HepG2 (cell line): Measurements from ENCODE around the gene DCTN2. TPM values are rescaled to one million over a fixed set of nuclear protein-coding genes. Genes with fewer than 3 reads are reported as not detected.
A peak's percentile ranks its signal among the peaks of the same experiment; 100 is the strongest.

ENCODE experiments used
- ATAC-seq: fragments of 200-7000 bp; cut with Tn5 transposase; 3 replicates; pipeline ENCODE4 v1.9.1; 2020; ENCODE audit warnings: mild to moderate bottlenecking, moderate library complexity
- BruUV-seq: library from RNA; stranded (reverse); fragments of 400-500 nt; replicated peaks from 2 replicates; lab custom pipeline; 2021; lab: Mats Ljungman, UMichigan
- CTCF ChIA-PET: fragments of 300-600 bp; formaldehyde crosslinking; extraction: SDS; loops from one replicate; lab custom pipeline; 2021; ENCODE audit warnings: low total read pairs, inconsistent platforms, low intra/inter-chr PET ratio; lab: Yijun Ruan, JAX
- POLR2A ChIA-PET: fragments of 350-600 bp; sonication (Branson Sonifier 250); formaldehyde crosslinking; loops from one replicate; lab custom pipeline; 2020; ENCODE audit warnings: antibody characterized with exemption, inconsistent platforms; lab: Yijun Ruan, JAX
- DNase-seq: peaks from one replicate; pipeline ENCODE4 v3.0.0-alpha.2; 2015; ENCODE audit warnings: low spot score
- FAIRE-seq: peaks from 3 replicates; lab custom pipeline; 2011; peaks lifted over from hg19 to GRCh38; lab: Jason Lieb, UNC
- H2AFZ ChIP-seq: one replicate; pipeline ENCODE4 v1.6.1; 2011; ENCODE audit warnings: low read length, inconsistent platforms
- H3K27ac ChIP-seq: fragments of 300-600 bp; 3 replicates; pipeline ENCODE4 v1.8.0; 2011; ENCODE audit warnings: mixed run types, mild to moderate bottlenecking, mixed read lengths, low read length, inconsistent platforms; ENCODE audit not compliant: insufficient read depth; ENCODE audit errors: extremely low read length
- H3K27me3 ChIP-seq, 2 experiments: fragments of 200-600 bp in 1 of 2; 2 replicates in 1 of 2; 3 replicates in 1 of 2; pipeline versions ENCODE4 v1.6.0 to v1.8.0; 2011; ENCODE audit warnings: low read length in 2 of 2, mild to moderate bottlenecking in 2 of 2, moderate library complexity in 2 of 2, inconsistent platforms in 1 of 2; ENCODE audit not compliant: insufficient read depth in 2 of 2, control insufficient read depth in 1 of 2
- H3K36me3 ChIP-seq, 2 experiments: fragments of 200-600 bp in 1 of 2; replicated peaks in 1 of 2; 2 replicates in 1 of 2; 3 replicates in 1 of 2; pipeline versions ENCODE4 v1.5.1 to v1.8.0; 2011; ENCODE audit warnings: low read length in 2 of 2, inconsistent platforms in 1 of 2; ENCODE audit not compliant: insufficient read depth in 2 of 2, control insufficient read depth in 1 of 2
- H3K4me1 ChIP-seq: 2 replicates; pipeline ENCODE4 v1.5.1; 2012; ENCODE audit warnings: low read length, inconsistent platforms; ENCODE audit not compliant: insufficient read depth
- H3K4me2 ChIP-seq: 2 replicates; pipeline ENCODE4 v1.6.0; 2011; ENCODE audit warnings: low read depth, low read length, inconsistent platforms
- H3K4me3 ChIP-seq, 3 experiments: fragments of 200-600 bp in 1 of 3; sonication (generic), shearing (Covaris generic) in 1 of 3; replicated peaks in 1 of 3; 2 replicates each; pipeline ENCODE4 v1.5.1; 2011 to 2016; ENCODE audit warnings: low read length in 3 of 3, inconsistent platforms in 2 of 3, low read depth in 2 of 3, mild to moderate bottlenecking in 2 of 3, control low read depth in 1 of 3, mixed read lengths in 1 of 3; ENCODE audit not compliant: insufficient read depth in 1 of 3
- H3K79me2 ChIP-seq: one replicate; pipeline ENCODE4 v1.6.1; 2011; ENCODE audit warnings: low read length, inconsistent platforms; ENCODE audit not compliant: insufficient read depth
- H3K9ac ChIP-seq: 2 replicates; pipeline ENCODE4 v1.6.0; 2011; ENCODE audit warnings: mild to moderate bottlenecking, low read depth, low read length, inconsistent platforms; ENCODE audit not compliant: insufficient read depth
- H3K9me3 ChIP-seq: 2 replicates; pipeline ENCODE4 v1.5.1; 2012; ENCODE audit warnings: mild to moderate bottlenecking, low read length
- H4K20me1 ChIP-seq: 2 replicates; pipeline ENCODE4 v1.6.0; 2011; ENCODE audit warnings: inconsistent platforms, mild to moderate bottlenecking, low read length, moderate library complexity; ENCODE audit not compliant: insufficient read depth
- AGO2 ChIP-seq: fragments of 200-400 bp; formaldehyde crosslinking; optimal IDR thresholded peaks from 2 replicates; pipeline ENCODE3; 2017; ENCODE audit warnings: mild to moderate bottlenecking, low read depth, low read length, moderate library complexity
- GTF3A ChIP-seq: sonication (generic); formaldehyde crosslinking; conservative IDR thresholded peaks from 2 replicates; pipeline ENCODE4 v1.4.0; 2020; ENCODE audit warnings: mild to moderate bottlenecking, missing genetic modification reagents
- KLF15 ChIP-seq: sonication (generic); formaldehyde crosslinking; IDR thresholded peaks from 2 replicates; pipeline ENCODE4 v1.8.1; 2023; ENCODE audit warnings: borderline replicate concordance, mild to moderate bottlenecking, inconsistent platforms, missing genetic modification reagents, mixed read lengths
- MAF1 ChIP-seq: sonication (generic); formaldehyde crosslinking; IDR thresholded peaks from 2 replicates; pipeline ENCODE4 v1.5.0; 2020; ENCODE audit warnings: missing genetic modification reagents, borderline replicate concordance
- MIER2 ChIP-seq: IDR thresholded peaks from 2 replicates; pipeline ENCODE4 v1.6.1; 2016; ENCODE audit warnings: missing biosample characterization, missing genetic modification reagents
- MXI1 ChIP-seq: IDR thresholded peaks from 3 replicates; pipeline ENCODE4 v1.6.1; 2012; ENCODE audit warnings: low read depth, low read length, inconsistent platforms, borderline replicate concordance
- NAIF1 ChIP-seq: sonication (generic); formaldehyde crosslinking; IDR thresholded peaks from 2 replicates; pipeline ENCODE4 v1.5.0; 2020; ENCODE audit warnings: mild to moderate bottlenecking, missing genetic modification reagents, borderline replicate concordance
- PHF5A ChIP-seq: IDR thresholded peaks from one replicate; pipeline ENCODE4 v1.6.1; 2018; ENCODE audit warnings: low read depth, missing genetic modification reagents; ENCODE audit not compliant: unreplicated experiment
- PRMT3 ChIP-seq: sonication (generic); formaldehyde crosslinking; IDR thresholded peaks from 2 replicates; pipeline ENCODE4 v1.8.1; 2022; ENCODE audit warnings: low read depth, mild to moderate bottlenecking, moderate library complexity, missing genetic modification reagents, borderline replicate concordance
- RBM22 ChIP-seq: fragments of 200-400 bp; formaldehyde crosslinking; optimal IDR thresholded peaks from 2 replicates; pipeline ENCODE3; 2017; ENCODE audit warnings: mild to moderate bottlenecking, low read length, moderate library complexity
- TRIM22 ChIP-seq: fragments of 450-650 bp; IDR thresholded peaks from 2 replicates; pipeline ENCODE4 v1.6.1; 2017
- ZFP82 ChIP-seq: sonication (generic); formaldehyde crosslinking; IDR thresholded peaks from 2 replicates; pipeline ENCODE4 v1.5.1; 2020; ENCODE audit warnings: mild to moderate bottlenecking, missing genetic modification reagents, borderline replicate concordance
- ZNF512B ChIP-seq: sonication (generic); formaldehyde crosslinking; IDR thresholded peaks from 2 replicates; pipeline ENCODE4 v1.5.1; 2020; ENCODE audit warnings: missing genetic modification reagents, mild to moderate bottlenecking, borderline replicate concordance
- ZNF574 ChIP-seq: sonication (generic); formaldehyde crosslinking; IDR thresholded peaks from 2 replicates; pipeline ENCODE4 v1.4.0; 2020; ENCODE audit warnings: missing genetic modification reagents
- WGBS: methylation state at CpG from one replicate; pipeline ENCODE4 v1.1.6; 2017; ENCODE audit warnings: low lambda C conversion rate; 5-methylcytosine and 5-hydroxymethylcytosine counted together
- in situ Hi-C: cut with HindIII; loops from 2 replicates; pipeline ENCODE4 v1.10.0; 2017; ENCODE audit warnings: low pct_unique_long_range_greater_than_20kb; ENCODE audit not compliant: extremely low pct_ligation_motif_present
- intact Hi-C: fragments of 100-400 bp; cut with micrococcal nuclease; formaldehyde crosslinking; loops from one replicate; pipeline ENCODE4 v1.10.0; 2022; ENCODE audit not compliant: unreplicated experiment
- polyA plus RNA-seq, 8 experiments: library from polyadenylated mRNA; depleted of rRNA in 3 of 8; stranded (reverse) in 7 of 8; unstranded in 1 of 8; fragments of >200 nt; fragmentation: Illumina TruSeq in 4 of 8; extraction: Trizol in 4 of 8; gene quantifications; 2 replicates each; pipeline versions ENCODE4 v1.2.1 to v1.2.3, GENCODE V29; 2011 to 2016; ENCODE audit warnings: low read depth in 4 of 8, missing spikeins in 1 of 8, mixed read lengths in 1 of 8; ENCODE audit not compliant: insufficient read depth in 1 of 8
- total RNA-seq, 5 experiments: library from RNA; depleted of rRNA; stranded (reverse); fragments of >200 nt; fragmentation: Illumina TruSeq; extraction: Trizol; gene quantifications; 2 replicates each; pipeline ENCODE4 v1.2.3, GENCODE V29; 2016; ENCODE audit warnings: low read depth in 1 of 5

Gene DCTN2
- total and polyA plus RNA-seq, 2 of the 13 experiments (the other 11 are each of a cell fraction or from before 2014, with no cell fraction given) = 72.0 to 77.4 TPM

- CTCF ChIA-PET = no interaction called here
- Histone ChIP-seq H3K27ac (no peak overlapping the region), H3K36me3 (peaks cover 19 to 39% of the 10 kb centered on the region in 2 experiments), H3K9me3 (no peaks in the 10 kb centered on the region), H4K20me1 (peaks cover 8% of the 10 kb centered on the region), H3K4me3 (no peak overlapping the region), H3K4me2 (peak overlapping the region; percentile 93; the same call in 1 of the 2 replicates), H2AFZ (no peak overlapping the region), H3K27me3 (peaks cover 0 to 4% of the 10 kb centered on the region in 2 experiments; a peak in 1 of 5 replicates), H3K79me2 (peaks cover 23% of the 10 kb centered on the region), H3K4me1 (peaks cover 23% of the 10 kb centered on the region), H3K9ac (no peak overlapping the region)
- no TSS peak for BruUV-seq
- WGBS = 97% methylated on average over 4 of the region's 4 CpGs
- intact Hi-C loops (no loop called here), in situ Hi-C loops (no loop called here)
- FAIRE-seq (no peak), ATAC-seq (no peak), DNase-seq (no peak)
- POLR2A ChIA-PET = interaction anchor here (1.1 to 3.4 kb wide), 3 partner anchors 10 to 30 kb away, joined by 3 to 15 read pairs (median 4); partner anchors contain the start of gene DDIT3
- TF ChIP-seq ZFP82 (CRISPR knock-in tag) (no peak), KLF15 (CRISPR knock-in tag) (no peak), MIER2 (CRISPR knock-in tag) (no peak), PHF5A (CRISPR knock-in tag) (no peak), NAIF1 (CRISPR knock-in tag) (no peak), TRIM22 (no peak), PRMT3 (CRISPR knock-in tag) (no peak), RBM22 (no peak), ZNF574 (CRISPR knock-in tag) (no peak), AGO2 (no peak), MXI1 (no peak), MAF1 (CRISPR knock-in tag) (no peak), GTF3A (CRISPR knock-in tag) (no peak), ZNF512B (no peak)
Measured at GRCh38 chr12:57490126-57490525, 56.9 kb downstream of the DCTN2 start.
